ENCODE data around the gene PIP4P1. TPM values are rescaled to one million over a fixed set of nuclear protein-coding genes. Genes with fewer than 3 reads are reported as not detected.

Gene PIP4P1
- total RNA-seq, 1 donor from 2014 or later: 19.5 TPM

DNA sequence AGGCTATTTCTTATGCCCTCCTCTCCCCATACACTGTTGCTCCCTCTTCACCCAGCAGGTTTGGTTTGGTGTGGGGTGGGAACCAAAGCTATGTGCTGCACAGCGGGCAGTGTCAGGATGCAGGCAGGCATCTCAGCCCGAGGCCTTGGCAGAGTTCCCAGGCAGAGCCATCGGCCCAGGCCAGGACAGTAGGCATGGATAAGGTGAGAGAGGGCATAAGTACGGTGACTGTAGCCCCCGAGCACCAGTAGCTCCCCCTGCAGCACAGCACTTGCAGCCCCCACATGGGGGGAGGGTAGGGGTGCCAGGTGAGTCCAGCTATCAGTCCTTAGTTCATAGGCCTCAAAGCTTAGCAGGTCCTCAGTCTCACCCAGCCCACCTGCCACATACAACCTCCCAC lies 32.4 kb downstream of the PIP4P1 start:
- Histone ChIP-seq H3K27ac (ENCODE audit: low read depth, low read length) (no peak overlapping the region), H3K4me2 (ENCODE audit: low read length) (no peak overlapping the region), H4K20me1 (ENCODE audit: insufficient read depth, low read length) (no peaks in the 10 kb centered on the region), H3K4me3 (ENCODE audit: insufficient read depth, low read depth, low read length) (no peak overlapping the region), H3K9ac (ENCODE audit: low read length) (no peak overlapping the region), H3K9me3 (ENCODE audit: insufficient read depth, low read depth, low read length) (no peaks in the 10 kb centered on the region), H3K36me3 (ENCODE audit: insufficient read depth, low read length) (no peaks in the 10 kb centered on the region), H3K27me3 (ENCODE audit: insufficient read depth, low read length) (no peaks in the 10 kb centered on the region), H3K79me2 (ENCODE audit: insufficient read depth, low read length) (no peaks in the 10 kb centered on the region), H2AFZ (ENCODE audit: low read depth, low read length) (no peak overlapping the region), H3K4me1 (ENCODE audit: insufficient read depth, low read length) (no peaks in the 10 kb centered on the region)
- Mint-ChIP-seq H3K27ac (ENCODE audit: unreplicated experiment) (no peak overlapping the region), H3K9me3 (ENCODE audit: unreplicated experiment) (no peaks in the 10 kb centered on the region), H3K36me3 (ENCODE audit: low read depth, unreplicated experiment) (no peaks in the 10 kb centered on the region), H3K27me3 (ENCODE audit: low read depth, unreplicated experiment) (no peaks in the 10 kb centered on the region), H3K4me3 (ENCODE audit: unreplicated experiment) (no peak overlapping the region), H3K4me1 (ENCODE audit: low read depth, unreplicated experiment) (peaks cover 13% of the 10 kb centered on the region)
- TF ChIP-seq, protein P1, sequence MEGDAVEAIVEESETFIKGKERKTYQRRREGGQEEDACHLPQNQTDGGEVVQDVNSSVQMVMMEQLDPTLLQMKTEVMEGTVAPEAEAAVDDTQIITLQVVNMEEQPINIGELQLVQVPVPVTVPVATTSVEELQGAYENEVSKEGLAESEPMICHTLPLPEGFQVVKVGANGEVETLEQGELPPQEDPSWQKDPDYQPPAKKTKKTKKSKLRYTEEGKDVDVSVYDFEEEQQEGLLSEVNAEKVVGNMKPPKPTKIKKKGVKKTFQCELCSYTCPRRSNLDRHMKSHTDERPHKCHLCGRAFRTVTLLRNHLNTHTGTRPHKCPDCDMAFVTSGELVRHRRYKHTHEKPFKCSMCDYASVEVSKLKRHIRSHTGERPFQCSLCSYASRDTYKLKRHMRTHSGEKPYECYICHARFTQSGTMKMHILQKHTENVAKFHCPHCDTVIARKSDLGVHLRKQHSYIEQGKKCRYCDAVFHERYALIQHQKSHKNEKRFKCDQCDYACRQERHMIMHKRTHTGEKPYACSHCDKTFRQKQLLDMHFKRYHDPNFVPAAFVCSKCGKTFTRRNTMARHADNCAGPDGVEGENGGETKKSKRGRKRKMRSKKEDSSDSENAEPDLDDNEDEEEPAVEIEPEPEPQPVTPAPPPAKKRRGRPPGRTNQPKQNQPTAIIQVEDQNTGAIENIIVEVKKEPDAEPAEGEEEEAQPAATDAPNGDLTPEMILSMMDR (IDR thresholded peaks at IDR 0.05; ENCODE audit: insufficient read depth, low read depth, low read length): no peak
- no peak for TF ChIP-seq EZH2 (IDR thresholded peaks at IDR 0.05; ENCODE audit: insufficient read depth, low read length)
- FAIRE-seq (no peak), DNase-seq (ENCODE audit: low read depth) (no peak)

DNA sequence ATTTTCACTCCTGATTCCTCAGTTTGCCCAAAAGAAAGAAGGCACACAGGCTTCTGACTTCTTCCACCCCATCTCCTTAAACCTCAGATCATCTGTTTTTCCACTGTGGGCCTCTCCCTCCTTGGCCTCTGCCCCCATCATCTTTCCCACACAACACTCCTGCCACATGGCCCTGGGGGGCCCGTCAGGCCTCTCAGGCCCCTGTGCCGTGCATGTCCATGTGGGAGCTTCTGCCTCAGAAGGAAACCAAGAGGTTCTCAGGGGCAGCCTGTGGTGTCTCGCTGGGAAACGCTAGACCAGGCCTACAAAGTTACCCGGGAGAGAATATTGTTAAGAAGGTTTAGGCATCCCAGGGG lies 33.2 kb downstream of the PIP4P1 start:
- FAIRE-seq (no peak), DNase-seq (ENCODE audit: low read depth) (no peak)
- Histone ChIP-seq H3K4me2 (ENCODE audit: low read length) (peak overlapping the region; percentile 66), H3K9me3 (ENCODE audit: insufficient read depth, low read depth, low read length) (no peaks in the 10 kb centered on the region), H4K20me1 (ENCODE audit: insufficient read depth, low read length) (no peaks in the 10 kb centered on the region), H3K4me1 (ENCODE audit: insufficient read depth, low read length) (no peaks in the 10 kb centered on the region), H3K36me3 (ENCODE audit: insufficient read depth, low read length) (no peaks in the 10 kb centered on the region), H3K27ac (ENCODE audit: low read depth, low read length) (no peak overlapping the region), H3K4me3 (ENCODE audit: insufficient read depth, low read depth, low read length) (no peak overlapping the region), H3K27me3 (ENCODE audit: insufficient read depth, low read length) (no peaks in the 10 kb centered on the region), H3K9ac (ENCODE audit: low read length) (no peak overlapping the region), H2AFZ (ENCODE audit: low read depth, low read length) (no peak overlapping the region), H3K79me2 (ENCODE audit: insufficient read depth, low read length) (no peaks in the 10 kb centered on the region)
- Mint-ChIP-seq H3K4me3 (ENCODE audit: unreplicated experiment) (peak overlapping the region; percentile 63), H3K36me3 (ENCODE audit: low read depth, unreplicated experiment) (no peaks in the 10 kb centered on the region), H3K27ac (ENCODE audit: unreplicated experiment) (peak overlapping the region; percentile 50), H3K4me1 (ENCODE audit: low read depth, unreplicated experiment) (peaks cover 13% of the 10 kb centered on the region), H3K27me3 (ENCODE audit: low read depth, unreplicated experiment) (no peaks in the 10 kb centered on the region), H3K9me3 (ENCODE audit: unreplicated experiment) (no peaks in the 10 kb centered on the region)
- TF ChIP-seq, protein P1 (IDR thresholded peaks at IDR 0.05; ENCODE audit: insufficient read depth, low read depth, low read length): no peak
- no peak for TF ChIP-seq EZH2 (IDR thresholded peaks at IDR 0.05; ENCODE audit: insufficient read depth, low read length)

DNA sequence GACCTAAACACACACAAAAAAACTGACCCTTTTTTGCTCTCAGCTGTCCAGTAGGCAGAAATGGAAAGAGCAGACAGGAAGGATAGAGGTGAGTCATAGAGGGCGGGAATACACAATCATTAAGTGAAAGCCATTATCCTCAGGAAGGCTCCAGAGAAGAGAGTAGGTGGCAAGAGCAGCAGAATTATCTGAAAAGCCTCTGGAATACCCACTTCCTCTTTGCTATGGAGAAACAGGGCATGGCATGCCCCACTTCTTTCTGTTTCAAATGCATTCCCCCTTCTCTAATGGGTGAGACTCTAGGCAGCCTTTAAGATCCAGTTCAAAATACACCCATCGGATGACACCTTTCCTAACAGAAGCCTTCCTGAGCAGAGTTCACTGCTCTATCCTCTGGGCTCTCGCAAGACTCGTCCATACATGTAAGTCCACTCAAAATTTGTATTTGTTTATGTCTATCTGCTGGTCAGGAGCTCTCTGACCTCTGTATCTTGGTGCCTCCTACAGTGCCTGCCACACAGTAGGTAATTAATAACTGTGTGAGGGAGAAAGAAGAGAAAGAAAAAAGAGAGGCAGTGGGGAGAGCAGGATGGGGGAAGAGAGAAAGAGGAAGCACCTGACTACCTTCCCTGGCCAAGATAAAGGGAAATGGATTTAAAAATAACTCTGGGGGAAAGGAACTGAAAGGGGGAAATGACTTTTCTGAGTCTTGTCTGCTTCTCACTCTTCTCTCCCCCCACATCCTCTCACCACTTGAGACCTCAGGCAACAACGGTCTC lies 33.8 kb downstream of the PIP4P1 start:
- Histone ChIP-seq H3K4me3 (ENCODE audit: insufficient read depth, low read depth, low read length) (peak overlapping the region; percentile 35), H3K27me3 (ENCODE audit: insufficient read depth, low read length) (no peaks in the 10 kb centered on the region), H3K9me3 (ENCODE audit: insufficient read depth, low read depth, low read length) (no peaks in the 10 kb centered on the region), H3K36me3 (ENCODE audit: insufficient read depth, low read length) (no peaks in the 10 kb centered on the region), H2AFZ (ENCODE audit: low read depth, low read length) (peak overlapping the region; percentile 69), H3K27ac (ENCODE audit: low read depth, low read length) (no peak overlapping the region), H3K4me1 (ENCODE audit: insufficient read depth, low read length) (no peaks in the 10 kb centered on the region), H3K9ac (ENCODE audit: low read length) (no peak overlapping the region), H4K20me1 (ENCODE audit: insufficient read depth, low read length) (no peaks in the 10 kb centered on the region), H3K4me2 (ENCODE audit: low read length) (peak overlapping the region; percentile 66), H3K79me2 (ENCODE audit: insufficient read depth, low read length) (no peaks in the 10 kb centered on the region)
- peak; percentile 23 for FAIRE-seq
- TF ChIP-seq, protein P1 (IDR thresholded peaks at IDR 0.05; ENCODE audit: insufficient read depth, low read depth, low read length): no peak
- no peak for TF ChIP-seq EZH2 (IDR thresholded peaks at IDR 0.05; ENCODE audit: insufficient read depth, low read length)
- Mint-ChIP-seq H3K4me3 (ENCODE audit: unreplicated experiment) (peak overlapping the region; percentile 63), H3K4me1 (ENCODE audit: low read depth, unreplicated experiment) (peaks cover 13% of the 10 kb centered on the region), H3K27me3 (ENCODE audit: low read depth, unreplicated experiment) (no peaks in the 10 kb centered on the region), H3K9me3 (ENCODE audit: unreplicated experiment) (no peaks in the 10 kb centered on the region), H3K36me3 (ENCODE audit: low read depth, unreplicated experiment) (no peaks in the 10 kb centered on the region), H3K27ac (ENCODE audit: unreplicated experiment) (peak overlapping the region; percentile 50)
- peak; percentile 59 for DNase-seq (ENCODE audit: low read depth)
